OCI-M2 (cell line): Measurements from ENCODE around the gene MTAP.

Source experiments
- DNase-seq: peaks from one replicate; lab custom pipeline; 2025; ENCODE audit not compliant: unreplicated experiment; lab: John Stamatoyannopoulos, UW

The MTAP gene

DNA sequence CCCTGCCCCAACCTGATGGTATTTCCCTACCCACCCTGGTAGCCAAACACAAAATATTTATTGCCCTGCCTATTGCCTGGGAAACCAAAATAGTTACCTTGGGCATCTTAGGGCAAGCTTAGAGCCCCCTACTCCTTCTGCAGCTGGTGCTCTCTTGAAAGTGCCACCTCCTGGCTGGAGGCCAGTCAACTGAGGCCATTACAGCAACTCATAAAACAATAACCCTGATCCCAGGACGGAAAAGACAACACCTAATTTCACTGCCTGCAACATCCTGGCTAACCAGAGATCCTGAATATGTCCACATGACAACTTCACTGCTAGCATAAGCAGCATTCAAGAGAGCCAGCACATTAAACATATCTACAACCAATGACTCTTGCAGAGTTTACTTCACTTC lies 38.7 kb downstream of the MTAP start:
- no peak for DNase-seq

DNA sequence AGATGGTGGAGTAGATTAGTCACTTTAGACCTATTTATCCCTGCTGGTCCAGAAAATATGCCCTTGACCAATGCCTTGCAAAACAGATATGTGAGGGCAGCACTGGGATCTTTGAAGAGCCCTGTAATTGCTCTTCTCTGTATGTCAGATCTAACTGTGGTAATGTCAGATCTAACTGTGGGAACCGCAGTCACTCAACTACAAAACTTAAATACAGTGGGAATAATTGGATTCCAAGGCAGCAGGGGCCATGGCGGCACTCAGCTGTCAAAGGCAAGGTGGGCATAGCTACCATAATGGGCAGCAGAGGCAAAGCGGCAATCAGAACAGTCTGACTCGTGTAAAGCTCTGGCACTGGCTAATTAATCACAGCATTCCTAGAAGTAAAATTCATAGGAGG lies 46.2 kb downstream of the MTAP start:
- DNase-seq = no peak

DNA sequence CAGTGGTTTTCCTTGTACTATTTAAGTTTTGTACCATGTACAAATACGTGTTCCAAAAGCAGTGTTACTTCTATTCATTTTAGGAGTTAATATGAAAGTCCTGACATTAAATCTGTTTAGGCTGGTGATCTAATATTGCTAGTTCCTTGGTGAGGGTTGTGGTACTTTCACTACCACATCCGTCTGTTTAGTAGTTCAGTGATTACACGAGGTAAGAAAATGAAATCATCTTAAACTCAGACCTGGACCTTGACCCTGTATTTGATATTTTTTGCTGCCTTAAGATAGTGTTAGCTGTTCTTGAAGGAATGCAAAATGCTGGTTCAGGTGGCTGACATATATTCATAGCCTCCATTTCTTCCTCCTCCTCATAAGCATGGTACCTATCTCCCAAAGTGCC lies 50.3 kb downstream of the MTAP start:
- no peak for DNase-seq

DNA sequence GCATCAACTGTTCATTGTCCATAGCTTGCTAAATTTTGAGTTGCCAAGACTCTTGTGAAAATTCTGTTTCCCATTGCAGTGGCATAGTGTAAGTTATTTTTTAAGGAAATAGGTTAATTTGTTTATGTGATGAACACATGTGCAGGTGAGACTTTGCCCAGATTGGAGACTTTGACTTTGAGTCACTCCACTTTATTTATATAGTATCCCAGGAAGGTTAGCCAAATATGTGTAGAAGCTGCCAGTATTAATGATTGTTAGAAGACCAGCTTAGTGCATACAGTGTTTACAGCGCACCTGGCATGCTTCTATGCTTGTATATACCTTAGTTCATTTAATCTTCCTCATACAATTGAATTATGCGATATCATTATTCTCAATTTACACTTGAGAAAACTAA lies 51.0 kb downstream of the MTAP start:
- DNase-seq = no peak

DNA sequence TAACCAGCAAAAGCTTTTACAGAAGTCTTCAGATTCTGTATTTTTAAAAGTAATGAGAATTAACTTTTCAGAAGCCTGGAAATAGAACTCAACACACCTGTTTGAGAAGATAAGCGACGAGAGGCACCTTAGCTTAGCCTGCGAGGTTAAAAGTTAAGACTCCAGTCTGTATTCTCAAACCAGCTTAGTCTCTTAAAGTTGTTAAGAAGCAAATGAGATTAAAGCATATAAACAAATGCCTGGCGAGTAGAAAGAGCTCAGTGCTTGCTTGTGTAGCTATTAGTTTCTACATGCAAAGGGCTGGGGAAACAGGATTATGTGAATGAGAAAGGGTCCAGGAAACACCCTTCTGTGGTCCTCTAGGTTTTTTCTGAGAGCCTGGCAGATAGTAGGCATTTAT lies 51.7 kb downstream of the MTAP start:
- no peak for DNase-seq

DNA sequence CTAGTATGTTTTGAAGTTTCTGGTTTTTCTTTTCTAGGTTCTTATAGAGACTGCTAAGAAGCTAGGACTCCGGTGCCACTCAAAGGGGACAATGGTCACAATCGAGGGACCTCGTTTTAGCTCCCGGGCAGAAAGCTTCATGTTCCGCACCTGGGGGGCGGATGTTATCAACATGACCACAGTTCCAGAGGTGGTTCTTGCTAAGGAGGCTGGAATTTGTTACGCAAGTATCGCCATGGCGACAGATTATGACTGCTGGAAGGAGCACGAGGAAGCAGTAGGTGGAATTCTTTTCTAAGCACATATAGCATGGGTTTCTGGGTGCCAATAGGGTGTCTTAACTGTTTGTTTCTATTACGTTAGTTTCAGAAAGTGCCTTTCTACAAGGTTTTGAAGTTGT lies 52.2 kb downstream of the MTAP start:
- DNase-seq = no peak

DNA sequence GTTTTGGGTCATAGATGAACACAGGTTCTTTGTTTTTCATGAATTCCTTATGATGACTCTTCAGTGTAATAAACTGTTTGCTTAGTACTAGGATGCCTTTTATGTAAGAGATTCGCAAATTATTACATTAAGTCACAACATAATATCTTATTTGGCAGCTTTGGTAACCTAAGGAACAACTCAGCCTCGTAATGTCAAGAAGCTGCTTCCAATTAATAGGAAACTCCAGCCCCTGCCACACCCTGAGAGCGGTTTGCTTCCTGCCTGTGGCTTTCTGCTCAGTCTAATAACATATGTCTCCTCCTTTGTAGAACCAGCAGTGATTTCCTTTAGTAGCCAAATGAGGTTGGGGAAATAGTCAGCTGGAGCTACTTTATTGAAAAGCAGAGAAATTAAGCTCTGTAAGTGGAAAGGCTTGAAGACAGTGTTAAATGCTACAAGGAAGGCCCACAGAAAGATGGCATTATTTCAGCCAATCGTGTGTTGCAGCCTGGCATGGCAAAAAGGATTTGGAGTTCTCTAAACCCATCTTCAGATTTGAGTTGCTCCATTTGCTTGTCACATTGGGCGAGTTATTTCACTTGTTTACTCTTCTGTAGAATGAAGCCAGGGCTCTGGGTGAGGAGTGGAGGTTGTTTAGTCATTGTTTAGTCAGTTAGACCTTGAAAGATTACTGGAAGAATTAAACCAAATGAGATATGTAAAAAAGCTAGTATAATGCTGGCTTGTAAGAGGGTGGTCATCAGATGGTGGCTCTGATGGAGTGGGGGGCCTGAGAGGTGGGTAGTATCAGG lies 54.1 kb downstream of the MTAP start:
- no peak for DNase-seq

DNA sequence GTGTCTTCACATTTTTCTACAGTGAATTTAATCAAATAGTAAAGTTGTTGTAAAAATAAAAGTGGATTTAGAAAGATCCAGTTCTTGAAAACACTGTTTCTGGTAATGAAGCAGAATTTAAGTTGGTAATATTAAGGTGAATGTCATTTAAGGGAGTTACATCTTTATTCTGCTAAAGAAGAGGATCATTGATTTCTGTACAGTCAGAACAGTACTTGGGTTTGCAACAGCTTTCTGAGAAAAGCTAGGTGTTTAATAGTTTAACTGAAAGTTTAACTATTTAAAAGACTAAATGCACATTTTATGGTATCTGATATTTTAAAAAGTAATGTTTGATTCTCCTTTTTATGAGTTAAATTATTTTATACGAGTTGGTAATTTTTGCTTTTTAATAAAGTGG lies 60.4 kb downstream of the MTAP start:
- no peak for DNase-seq

DNA sequence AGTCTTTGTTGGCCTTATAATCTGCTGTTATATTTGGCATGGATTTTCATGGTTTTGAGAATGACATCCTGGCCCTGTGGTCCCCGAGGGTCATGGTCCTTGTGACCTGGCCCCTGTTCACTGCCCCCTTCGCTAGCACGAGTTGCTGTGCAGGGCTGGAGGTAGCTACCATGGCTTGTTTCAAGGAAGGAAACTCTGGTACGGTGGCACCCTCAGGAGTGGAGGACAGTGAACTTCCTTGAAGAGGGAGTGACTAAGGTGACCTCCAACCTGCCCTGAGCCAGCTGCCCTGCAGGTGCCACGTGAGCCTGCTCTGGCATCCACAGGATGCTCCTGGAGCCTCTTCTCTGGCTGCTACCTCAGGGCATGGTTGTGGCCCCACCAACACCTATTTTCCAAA lies 62.1 kb downstream of the MTAP start:
- DNase-seq = no peak

DNA sequence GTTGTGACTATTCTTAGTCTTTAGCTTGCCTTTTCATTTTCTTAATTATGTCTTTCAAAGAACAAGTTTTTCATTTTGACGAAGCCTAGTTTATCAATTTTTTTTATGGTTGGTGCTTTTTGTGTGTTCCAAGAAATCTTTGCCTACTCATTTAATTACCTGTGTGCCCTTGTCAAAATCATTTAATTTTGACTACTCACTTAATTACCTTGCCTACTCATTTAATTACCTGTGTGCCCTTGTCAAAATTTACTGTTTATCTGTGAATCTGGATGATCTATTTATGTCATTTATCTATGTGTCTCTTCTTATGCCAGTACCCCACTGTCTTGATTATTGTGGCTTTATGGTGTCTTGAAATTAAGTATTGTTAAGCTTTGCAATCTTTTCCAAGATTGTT lies 63.9 kb downstream of the MTAP start:
- DNase-seq = no peak

DNA sequence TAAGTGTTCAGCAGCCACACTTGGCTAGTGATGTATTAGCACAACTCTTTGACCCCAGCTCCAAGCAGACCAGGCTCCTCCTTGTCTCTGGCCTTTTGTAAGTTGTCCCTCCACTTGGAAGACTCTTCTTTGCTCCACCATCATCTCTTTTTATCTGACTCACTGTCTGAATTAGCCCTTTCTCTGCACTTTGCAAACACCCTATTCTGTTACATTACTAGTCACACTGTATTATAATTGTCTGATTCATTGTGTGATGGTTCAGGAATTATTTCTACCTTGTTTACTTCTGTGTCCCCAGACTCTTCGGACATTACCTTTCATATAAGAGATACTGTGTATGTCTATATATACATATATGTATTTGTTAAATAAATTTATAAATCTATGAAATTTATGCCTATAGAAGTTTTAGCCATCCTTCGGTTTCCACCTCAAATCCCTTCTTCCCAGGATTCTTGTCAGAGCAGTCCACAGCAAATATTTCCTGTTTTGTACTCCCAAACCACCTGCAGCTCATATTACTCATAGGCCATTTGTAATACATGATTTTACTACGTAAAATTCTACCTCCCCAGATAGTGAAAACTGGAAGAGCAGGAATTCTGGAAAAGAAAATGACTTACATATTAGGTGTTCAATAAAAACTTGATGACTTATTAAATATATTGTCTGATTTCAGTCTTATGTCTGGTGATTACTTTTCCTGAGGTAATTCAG lies 69.0 kb downstream of the MTAP start:
- no peak for DNase-seq

DNA sequence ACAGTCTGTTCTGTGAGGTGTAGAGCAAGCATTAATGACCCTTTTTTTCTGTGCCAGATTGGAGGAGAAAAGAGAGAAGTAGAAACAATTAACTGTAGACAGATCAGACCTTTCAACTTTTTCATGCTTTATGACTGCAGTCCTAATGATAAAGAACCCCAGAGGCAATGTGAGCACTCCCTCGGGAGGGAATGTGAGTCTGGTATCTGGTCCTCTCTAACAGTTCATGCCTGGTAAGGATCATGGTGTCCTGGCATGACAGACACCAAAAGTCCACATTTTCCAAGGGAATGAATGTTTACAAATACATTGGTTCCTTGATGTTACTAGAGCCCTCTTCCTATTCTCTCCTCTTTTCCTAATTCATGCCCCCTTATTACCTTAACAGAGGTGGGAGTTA lies 70.3 kb downstream of the MTAP start:
- DNase-seq = no peak

DNA sequence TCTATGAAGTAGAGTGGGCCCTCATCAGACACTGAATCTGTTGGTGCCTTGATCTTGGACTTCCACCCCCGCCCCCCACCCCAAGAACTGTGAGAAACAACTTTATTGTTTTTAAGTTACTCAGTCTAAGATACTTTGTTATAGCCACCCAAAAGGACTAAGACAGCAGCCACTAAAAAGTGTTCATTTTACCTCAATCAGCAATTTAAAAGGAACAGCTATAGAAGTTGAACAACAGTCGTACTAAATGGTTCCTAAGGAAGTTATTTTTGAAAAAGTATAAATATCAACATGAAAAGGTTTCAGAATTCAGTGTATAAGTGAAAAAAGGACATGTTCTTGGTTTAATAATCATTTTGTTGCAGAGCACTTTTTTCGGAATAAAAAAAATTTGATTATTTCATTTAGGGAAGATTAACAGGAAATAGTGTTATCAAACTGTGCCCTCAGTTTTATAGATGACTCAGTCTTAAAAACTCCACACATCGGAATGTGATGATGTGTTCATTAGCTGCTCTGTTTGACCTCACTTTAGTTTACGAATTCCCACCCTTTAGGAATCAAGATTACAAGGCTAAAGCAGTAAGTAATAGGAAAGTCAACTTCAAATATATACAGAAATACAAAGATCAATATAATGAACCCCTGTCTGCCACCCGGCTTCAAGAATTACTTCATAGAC lies 71.2 kb downstream of the MTAP start:
- DNase-seq = no peak

DNA sequence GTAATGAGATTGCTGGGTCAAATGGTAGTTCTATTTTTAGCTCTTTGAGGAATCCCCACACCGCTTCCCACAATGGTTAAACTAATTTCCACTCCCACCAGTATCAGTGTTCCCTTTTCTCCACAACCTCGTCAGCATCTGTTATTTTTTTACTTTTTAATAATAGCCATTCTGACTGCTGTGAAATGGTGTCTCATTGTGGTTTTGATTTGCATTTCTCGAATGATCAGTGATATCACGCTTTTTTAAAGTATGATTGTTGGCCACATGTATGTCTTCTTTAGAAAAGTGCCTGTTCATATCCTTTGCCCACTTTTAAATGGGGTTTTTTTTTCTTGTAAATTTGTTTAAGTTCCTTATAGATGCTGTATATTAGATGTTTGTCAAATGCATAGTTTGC lies 73.5 kb downstream of the MTAP start:
- DNase-seq = no peak

DNA sequence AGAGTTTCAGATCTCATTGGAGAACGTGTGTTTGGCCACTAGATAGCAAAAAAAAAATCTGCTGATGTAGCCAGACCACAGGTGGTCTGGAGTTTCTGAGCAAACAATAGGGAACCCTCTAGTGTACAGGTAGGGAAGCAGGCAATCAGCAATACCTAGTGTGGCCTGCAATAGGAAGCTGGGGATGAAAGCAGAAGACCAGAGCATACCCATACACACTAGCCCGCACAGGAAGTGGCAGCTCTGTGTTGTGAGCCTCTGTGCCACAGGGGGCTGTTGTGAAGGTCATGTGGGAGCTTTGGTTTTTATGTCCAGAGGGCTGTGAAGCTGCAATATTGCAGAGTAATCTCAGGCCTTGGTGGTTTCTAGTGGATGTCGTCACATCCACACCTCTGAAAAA lies 81.2 kb downstream of the MTAP start:
- DNase-seq = no peak

DNA sequence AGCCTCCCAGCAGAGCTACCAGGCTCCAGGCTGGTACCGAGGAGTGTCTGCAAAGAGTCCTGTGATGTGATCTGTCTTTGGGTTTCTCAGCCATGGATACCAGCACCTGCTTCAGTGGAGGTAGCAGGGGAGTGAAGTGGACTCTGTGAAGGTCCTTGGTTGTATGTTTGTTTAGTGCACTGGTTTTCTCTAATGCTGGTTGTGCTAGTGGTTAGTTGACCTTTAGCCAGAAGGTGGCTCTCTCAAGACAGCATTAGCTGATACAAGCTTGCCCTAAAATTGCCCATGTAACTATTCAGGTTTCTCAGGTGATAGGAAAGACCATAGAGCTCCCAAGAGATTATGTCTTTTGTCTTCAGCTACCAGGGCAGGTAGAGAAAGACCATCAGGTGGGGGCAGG lies 87.2 kb downstream of the MTAP start:
- no peak for DNase-seq

DNA sequence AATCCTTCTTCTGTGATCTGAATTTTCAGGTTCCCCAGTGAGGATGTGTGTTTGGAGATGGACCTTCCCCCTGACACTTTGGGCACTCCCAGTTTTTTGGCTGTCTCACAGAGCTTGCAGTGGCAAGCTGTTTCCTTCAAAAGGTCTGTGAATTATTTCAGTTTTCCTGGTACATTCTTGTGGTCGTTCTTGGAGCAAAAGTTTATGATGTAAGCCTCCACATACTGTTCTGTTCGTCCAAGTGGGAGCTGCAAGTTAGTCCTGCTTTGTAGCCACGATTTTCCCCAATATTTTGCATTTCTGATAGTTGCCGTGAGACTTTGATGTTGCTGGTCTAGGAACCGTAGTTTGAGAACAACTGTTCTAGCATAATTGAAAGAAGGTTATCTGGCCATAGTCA lies 88.3 kb downstream of the MTAP start:
- no peak for DNase-seq

DNA sequence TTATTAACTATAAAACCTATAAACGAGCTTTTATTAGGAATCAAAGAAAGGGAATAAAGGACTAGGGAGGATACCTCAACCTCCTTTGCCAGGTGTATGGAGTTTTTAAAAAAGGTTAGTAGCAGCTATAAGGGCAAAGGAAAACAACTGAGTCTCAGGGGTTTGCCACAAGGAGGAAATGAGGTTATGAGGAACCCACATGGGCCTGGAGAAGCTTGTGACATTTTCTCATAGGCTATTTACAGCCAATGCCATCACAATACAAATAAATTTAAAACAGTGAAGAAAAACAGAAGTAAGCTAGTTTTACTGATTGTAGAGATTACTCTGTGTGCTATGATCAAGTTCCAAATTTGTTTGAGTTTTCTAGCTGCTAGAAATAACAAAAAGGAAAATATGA lies 99.1 kb downstream of the MTAP start:
- no peak for DNase-seq

DNA sequence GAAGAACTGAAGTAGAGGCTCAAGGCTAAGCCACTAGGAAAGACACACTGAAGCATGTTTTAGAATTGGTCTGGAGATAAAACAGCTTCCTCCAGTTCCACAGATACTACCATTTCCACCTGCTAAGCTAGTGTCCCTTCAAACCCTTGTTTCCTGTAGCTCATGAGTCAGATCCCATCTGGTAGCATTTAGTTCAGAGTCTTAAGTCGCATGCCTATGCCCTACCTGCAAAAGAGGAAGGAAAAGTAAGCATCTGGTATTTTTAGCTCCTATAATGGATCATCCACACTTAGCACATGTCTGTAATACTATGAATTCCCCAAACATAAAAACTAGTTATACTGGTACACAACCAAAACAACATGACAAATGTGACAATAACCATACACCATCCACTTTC lies 99.7 kb downstream of the MTAP start:
- DNase-seq = no peak

DNA sequence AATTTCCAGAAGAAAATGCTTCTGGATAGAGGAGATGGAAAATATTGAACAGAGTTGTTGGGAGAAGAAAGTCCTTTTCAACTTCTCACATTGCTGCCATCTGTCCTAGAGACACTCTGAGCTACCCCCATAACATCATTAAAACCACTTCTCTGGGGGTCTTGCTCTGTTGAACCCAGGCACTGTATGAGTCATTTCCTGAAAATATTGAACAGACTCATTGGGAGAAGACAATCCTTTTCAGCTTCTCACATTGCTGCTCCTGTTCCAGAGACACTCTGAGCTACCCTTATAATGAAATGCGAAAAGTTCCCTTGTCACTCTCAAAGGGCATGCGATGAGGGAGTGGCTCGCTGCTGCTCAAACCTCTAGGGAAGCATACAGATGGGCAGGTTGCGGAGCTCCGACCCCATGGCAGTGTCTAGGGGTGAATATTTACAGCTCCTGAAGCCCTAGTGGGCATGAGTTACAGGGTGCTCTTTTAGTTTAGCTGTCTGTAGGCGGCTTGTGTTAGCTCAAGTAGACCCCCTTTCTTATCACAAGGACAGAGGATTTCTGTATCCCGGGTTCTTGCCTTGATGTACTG lies 101.0 kb downstream of the MTAP start:
- no peak for DNase-seq

DNA sequence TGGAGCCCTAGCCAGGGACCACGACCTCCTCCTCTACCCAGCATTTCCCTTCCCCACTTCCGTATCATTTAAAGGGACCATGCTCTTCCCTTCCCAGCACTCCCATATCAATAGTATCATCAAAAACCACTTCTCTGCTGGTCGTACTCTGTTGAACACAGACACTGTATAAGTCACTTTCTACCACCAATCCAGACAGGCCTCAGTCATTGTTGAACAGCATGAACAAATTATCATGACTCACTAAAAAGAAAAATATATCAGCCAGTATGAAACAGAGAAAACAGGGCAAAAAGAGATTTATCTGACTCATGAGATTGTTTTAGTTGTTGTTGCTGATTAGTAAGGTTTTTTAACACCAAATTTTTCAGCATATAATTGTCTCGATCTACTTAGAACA lies 101.9 kb downstream of the MTAP start:
- no peak for DNase-seq

DNA sequence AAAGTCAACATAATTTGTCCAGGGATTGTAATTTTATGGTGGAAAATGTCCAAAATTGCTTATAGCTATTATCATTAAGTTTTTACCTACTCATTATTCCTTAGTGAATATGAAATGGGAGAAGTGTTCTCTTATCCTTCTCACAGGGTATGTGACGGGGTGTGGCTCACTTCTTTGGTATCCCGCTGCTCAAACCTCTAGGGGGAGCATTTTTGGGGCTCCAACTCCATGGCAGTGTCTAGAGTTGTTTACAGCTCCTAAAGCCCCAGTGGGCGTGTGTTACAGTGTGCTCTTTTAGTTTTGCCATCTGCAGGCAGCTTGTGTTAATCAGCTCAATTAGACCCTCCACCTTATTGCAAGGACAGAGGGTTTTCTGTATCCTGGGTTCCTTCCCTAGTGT lies 102.3 kb downstream of the MTAP start:
- DNase-seq = no peak
